Right lobe of liver (tissue), 6 donors: ENCODE data around the gene RAB31. TPM values are rescaled to one million over a fixed set of nuclear protein-coding genes. Genes with fewer than 3 reads are reported as not detected.
"Not testable (repeated sequence)": the region's sequence is repeated elsewhere in the genome, so short reads cannot be mapped to it uniquely, and the experiment has no call there.

Experiments used
- ATAC-seq, 4 donors: fragments of 200-7000 bp; cut with Tn5 transposase; one replicate each; pipeline ENCODE4 v1.9.1; 2020; ENCODE audit warnings: mild to moderate bottlenecking in 4 of 4, moderate library complexity in 4 of 4
- DNase-seq, 3 donors: peaks; one replicate each; pipeline ENCODE4 v3.0.0-alpha.2; 2020
- H3K27ac ChIP-seq, 3 donors: fragments of 200-600 bp; one replicate each; pipeline ENCODE4 v1.8.0; 2022
- H3K27me3 ChIP-seq, 2 donors: fragments of 200-600 bp; one replicate each; pipeline ENCODE4 v1.8.0; 2022
- H3K36me3 ChIP-seq, 4 donors: fragments of 200-600 bp; sonication (generic) in 1 of 4; one replicate each; pipeline versions ENCODE4 v1.5.1 to v1.8.0; 2017 to 2022; ENCODE audit warnings: control low read depth in 1 of 4
- H3K4me1 ChIP-seq, 4 donors: fragments of 200-600 bp; sonication (generic) in 1 of 4; one replicate each; pipeline versions ENCODE4 v1.5.1 to v1.8.0; 2017 to 2022; ENCODE audit warnings: control low read depth in 1 of 4
- H3K4me3 ChIP-seq, 3 donors: fragments of 200-600 bp; one replicate each; pipeline ENCODE4 v1.8.0; 2022
- H3K9me3 ChIP-seq, 4 donors: fragments of 200-600 bp; sonication (generic) in 1 of 4; one replicate each; pipeline versions ENCODE4 v1.5.1 to v1.8.0; 2017 to 2022; ENCODE audit warnings: control low read depth in 1 of 4
- POLR2A ChIP-seq: fragments of 450-650 bp; IDR thresholded peaks from one replicate; pipeline ENCODE4 v1.6.1; 2017; ENCODE audit warnings: antibody characterized with exemption, mild to moderate bottlenecking
- WGBS: methylation state at CpG from one replicate; pipeline ENCODE4 v1.1.6; 2018; ENCODE audit warnings: low coverage, low lambda C conversion rate; ENCODE audit not compliant: insufficient coverage; ENCODE audit errors: missing lambda C conversion rate; 5-methylcytosine and 5-hydroxymethylcytosine counted together
- intact Hi-C, 2 donors: fragments of 100-400 bp; cut with DNase I; formaldehyde crosslinking; loops; one replicate each; pipeline versions ENCODE4 v1.11.2 to v1.14.1; 2022
- total RNA-seq, 6 experiments: library from RNA; depleted of rRNA in 2 of 6; stranded (reverse); fragments of >200 nt in 2 of 6; fragmentation: NEBNext Ultra II Directional in 3 of 6; extraction: Animal tissue kit (Norgen Biotek cat#: 25700) in 3 of 6; gene quantifications; one replicate each; pipeline versions ENCODE4 v1.1.0 to v1.2.4, GENCODE V29; 2016 to 2023
- TF ChIP-seq, protein P1 (sequence below), 4 donors: fragments of 200-600 bp in 3 of 4; fragments of 450-650 bp in 1 of 4; IDR thresholded peaks; one replicate each; pipeline versions ENCODE4 v1.5.1 to v1.8.0; 2016 to 2022; ENCODE audit warnings: antibody characterized with exemption in 4 of 4, mild to moderate bottlenecking in 2 of 4
- donor health status: DM: no; HTN: yes; CAD: no.
- donor health status: DM: no; HTN: no; CAD: no.
- donor health status: DM: no; HTN: no; CAD: no.
- donor health status: DM: no; HTN: yes; CAD: no.
- donor health status: DM: no; HTN: yes; CAD: no.

Gene RAB31
- total RNA-seq, 6 experiments from 2014 or later = 3.0 to 14.3 (median 5.4) TPM

DNA sequence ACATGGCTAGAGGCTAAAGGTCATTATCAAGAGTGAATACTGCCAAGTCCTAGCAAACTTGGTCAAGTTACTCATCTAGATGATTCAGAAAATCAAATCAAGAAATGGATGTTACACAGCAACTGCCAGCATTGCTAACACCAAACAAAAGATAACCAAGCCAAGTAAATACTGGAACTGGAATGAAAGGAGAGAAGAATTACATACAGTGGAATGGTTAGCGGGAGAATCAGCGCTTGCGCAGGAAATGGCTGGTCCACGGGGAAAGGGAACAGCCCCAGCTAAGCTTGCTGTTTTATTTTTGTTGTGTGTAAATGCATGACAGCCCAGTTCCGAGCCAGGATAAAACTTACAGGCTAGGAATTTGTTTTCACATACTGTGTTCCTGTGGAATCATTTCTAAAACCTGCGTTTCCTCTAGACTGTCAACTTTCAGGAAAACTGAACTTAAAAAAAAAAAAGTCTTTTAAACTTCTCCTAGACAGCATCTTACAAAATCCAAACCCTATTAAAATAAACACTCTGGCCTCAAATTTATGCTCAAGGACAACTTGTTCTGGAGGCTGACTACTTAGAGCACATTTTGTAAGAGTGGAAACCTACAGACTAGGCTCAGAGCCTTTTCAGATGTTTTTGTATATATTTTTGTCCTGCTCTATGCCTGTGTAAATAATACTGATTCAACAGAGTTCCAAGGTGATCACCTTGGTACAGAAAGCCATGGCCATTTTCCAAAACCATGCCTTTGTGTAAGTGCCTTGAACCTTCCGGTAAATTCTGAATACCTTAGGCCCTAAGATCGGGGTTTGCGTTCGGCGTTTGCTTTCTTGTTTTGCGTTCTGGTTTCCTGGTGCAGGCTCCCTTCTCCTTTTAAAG, 146.9 kb downstream of the RAB31 start:
- ATAC-seq (no peak), DNase-seq (no peak)
- TF ChIP-seq, protein P1, sequence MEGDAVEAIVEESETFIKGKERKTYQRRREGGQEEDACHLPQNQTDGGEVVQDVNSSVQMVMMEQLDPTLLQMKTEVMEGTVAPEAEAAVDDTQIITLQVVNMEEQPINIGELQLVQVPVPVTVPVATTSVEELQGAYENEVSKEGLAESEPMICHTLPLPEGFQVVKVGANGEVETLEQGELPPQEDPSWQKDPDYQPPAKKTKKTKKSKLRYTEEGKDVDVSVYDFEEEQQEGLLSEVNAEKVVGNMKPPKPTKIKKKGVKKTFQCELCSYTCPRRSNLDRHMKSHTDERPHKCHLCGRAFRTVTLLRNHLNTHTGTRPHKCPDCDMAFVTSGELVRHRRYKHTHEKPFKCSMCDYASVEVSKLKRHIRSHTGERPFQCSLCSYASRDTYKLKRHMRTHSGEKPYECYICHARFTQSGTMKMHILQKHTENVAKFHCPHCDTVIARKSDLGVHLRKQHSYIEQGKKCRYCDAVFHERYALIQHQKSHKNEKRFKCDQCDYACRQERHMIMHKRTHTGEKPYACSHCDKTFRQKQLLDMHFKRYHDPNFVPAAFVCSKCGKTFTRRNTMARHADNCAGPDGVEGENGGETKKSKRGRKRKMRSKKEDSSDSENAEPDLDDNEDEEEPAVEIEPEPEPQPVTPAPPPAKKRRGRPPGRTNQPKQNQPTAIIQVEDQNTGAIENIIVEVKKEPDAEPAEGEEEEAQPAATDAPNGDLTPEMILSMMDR (IDR thresholded peaks at IDR 0.05) = no peak
- TF ChIP-seq POLR2A = no peak
- intact Hi-C loops = no loop called here
- H3K27me3 ChIP-seq = no peaks in the 10 kb centered on the region
- H3K36me3 ChIP-seq = no peaks in the 10 kb centered on the region
- H3K4me3 ChIP-seq = no peak overlapping the region
- H3K4me1 ChIP-seq = no peaks in the 10 kb centered on the region
- WGBS = 78% methylated on average over 12 of the region's 12 CpGs
- no peaks in the 10 kb centered on the region for H3K9me3 ChIP-seq
- no peak overlapping the region for H3K27ac ChIP-seq

DNA sequence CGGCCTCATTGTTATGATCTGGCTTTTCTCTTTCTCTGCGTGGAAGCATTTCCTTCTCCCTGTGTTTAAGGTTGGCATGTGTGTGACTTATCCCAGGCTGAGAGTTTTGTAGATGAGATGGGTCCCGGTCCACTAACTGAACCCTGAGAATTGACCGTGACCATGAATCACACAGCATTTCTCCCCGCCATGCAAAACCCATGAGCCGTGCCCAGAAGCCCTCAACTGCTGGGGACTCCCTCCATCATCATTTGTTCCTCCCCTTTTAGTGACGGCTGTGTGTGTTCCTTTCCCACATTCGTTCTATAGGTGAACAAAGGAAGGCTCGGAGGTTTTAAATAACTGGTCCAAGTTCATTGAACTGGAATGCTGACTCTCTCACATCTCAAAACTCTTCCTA, 147.6 kb downstream of the RAB31 start:
- TF ChIP-seq, protein P1 (IDR thresholded peaks at IDR 0.05) = no peak
- no peak for TF ChIP-seq POLR2A
- ATAC-seq (no peak), DNase-seq (no peak)
- intact Hi-C loops = no loop called here
- H3K36me3 ChIP-seq = no peaks in the 10 kb centered on the region
- H3K9me3 ChIP-seq = no peaks in the 10 kb centered on the region
- 83% methylated on average over 8 of the region's 9 CpGs for WGBS
- no peaks in the 10 kb centered on the region for H3K4me1 ChIP-seq
- H3K27ac ChIP-seq = no peak overlapping the region
- H3K4me3 ChIP-seq = no peak overlapping the region
- H3K27me3 ChIP-seq = no peaks in the 10 kb centered on the region

DNA sequence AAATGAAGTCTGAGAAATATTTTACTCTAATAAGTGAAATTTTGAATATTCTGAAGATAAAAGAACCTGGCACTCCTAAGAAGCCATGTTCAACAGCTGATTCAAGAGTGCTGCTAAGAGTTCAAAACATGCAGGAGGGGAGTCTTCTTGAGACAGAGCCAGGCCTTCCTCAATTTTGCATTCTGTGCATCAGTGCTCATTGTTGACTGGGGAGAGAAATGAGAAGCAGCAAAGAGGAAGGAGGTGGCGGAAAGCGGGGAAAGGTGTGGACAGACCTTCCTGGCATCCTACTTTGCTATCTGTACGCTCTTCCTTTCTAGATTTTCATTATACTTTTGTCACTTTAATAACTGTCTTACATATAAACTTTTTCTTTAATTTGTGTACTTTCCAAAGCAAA, 148.0 kb downstream of the RAB31 start:
- TF ChIP-seq, protein P1 (IDR thresholded peaks at IDR 0.05) = no peak
- TF ChIP-seq POLR2A = no peak
- no peak overlapping the region for H3K27ac ChIP-seq
- H3K27me3 ChIP-seq = no peaks in the 10 kb centered on the region
- H3K4me3 ChIP-seq = no peak overlapping the region
- intact Hi-C loops = no loop called here
- H3K4me1 ChIP-seq = no peaks in the 10 kb centered on the region
- 58% methylated on average over 3 of the region's 3 CpGs for WGBS
- no peaks in the 10 kb centered on the region for H3K36me3 ChIP-seq
- no peak for DNase-seq
- peak; percentile 27 to 49 (median 39) for ATAC-seq
- H3K9me3 ChIP-seq = no peaks in the 10 kb centered on the region

DNA sequence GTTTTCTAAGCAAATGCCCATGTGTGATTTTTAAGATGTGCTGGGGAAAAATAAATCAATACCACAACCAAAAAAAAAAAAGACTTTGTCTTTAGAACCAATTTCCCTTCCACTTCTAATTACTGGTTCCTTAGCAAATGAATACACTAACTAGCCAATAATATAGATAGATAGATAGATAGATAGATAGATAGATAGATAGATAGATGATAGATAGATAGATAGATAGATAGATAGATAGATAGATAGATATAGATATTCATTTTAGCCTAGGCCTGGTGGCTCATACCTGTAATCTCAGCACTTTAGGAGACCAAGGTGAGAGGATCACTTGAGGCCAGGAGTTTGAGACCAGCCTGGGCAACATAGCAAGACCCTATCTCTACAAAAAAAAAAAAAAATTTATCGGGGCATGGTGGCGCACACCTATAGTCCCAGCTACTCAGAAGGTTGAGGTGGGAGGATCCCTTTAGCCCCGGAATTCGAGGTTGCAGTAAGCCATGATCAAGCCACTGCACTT, 149.4 kb downstream of the RAB31 start:
- DNase-seq, ATAC-seq, H3K27ac ChIP-seq, H3K36me3 ChIP-seq, intact Hi-C loops, H3K27me3 ChIP-seq, H3K9me3 ChIP-seq, H3K4me3 ChIP-seq, H3K4me1 ChIP-seq: not testable (repeated sequence)
- WGBS = 70% methylated on average over 4 of the region's 4 CpGs

DNA sequence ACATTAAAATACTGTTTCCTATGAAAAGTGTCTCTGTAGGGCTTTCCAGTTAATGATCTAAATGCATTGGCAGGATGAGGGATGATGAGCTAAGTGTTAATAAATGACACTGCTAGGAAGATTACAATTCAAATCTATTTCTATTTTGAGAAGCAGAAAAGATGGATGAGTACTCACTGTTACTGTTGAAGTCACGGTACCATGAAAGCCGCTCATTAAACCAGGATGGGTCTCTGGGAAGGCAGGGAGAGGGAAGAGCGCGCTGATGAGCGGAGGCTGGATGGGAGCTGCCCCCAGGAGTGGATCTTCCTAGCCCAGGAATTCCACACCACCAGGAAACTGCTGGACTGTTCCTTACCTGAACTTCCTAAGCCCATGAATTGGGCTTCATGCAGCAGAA, 150.5 kb downstream of the RAB31 start:
- 59% methylated on average over 4 of the region's 5 CpGs for WGBS
- Histone ChIP-seq H3K27ac (no peak overlapping the region), H3K36me3 (no peaks in the 10 kb centered on the region), H3K4me3 (no peak overlapping the region), H3K9me3 (no peaks in the 10 kb centered on the region), H3K27me3 (no peaks in the 10 kb centered on the region), H3K4me1 (no peaks in the 10 kb centered on the region)
- ATAC-seq (no peak), DNase-seq (no peak)
- TF ChIP-seq, protein P1 (IDR thresholded peaks at IDR 0.05) = no peak
- no peak for TF ChIP-seq POLR2A
- intact Hi-C loops = no loop called here
